GM21528 (cell line): Measurements from ENCODE around the gene KCNQ1OT1.

ENCODE experiments used
- ATAC-seq: cut with Tn5 transposase; IDR thresholded peaks from one replicate; pipeline ENCODE4 v1.9.1; 2021; ENCODE audit warnings: mild to moderate bottlenecking, moderate library complexity; ENCODE audit not compliant: unreplicated experiment, low FRiP score

KCNQ1OT1 gene

DNA sequence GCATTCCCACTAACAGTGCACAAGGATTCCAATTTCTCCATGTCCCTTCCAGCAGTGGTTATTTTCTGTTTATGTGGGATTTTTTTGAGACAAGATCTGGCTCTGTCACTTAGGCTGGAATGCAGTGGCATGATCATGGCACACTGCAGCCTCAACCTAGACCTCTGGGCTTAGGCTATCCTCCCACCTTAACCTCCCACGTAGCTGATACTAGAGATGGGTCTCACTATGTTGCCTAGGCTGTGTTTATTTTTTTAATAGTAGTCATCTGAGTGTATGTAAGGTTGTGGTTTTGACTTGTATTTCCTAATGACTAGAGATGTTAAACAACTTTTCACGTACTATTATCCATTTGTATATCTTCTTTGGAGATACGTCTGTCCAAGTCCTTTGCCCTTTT lies 74.6 kb downstream of the KCNQ1OT1 start:
- ATAC-seq, result no peak

DNA sequence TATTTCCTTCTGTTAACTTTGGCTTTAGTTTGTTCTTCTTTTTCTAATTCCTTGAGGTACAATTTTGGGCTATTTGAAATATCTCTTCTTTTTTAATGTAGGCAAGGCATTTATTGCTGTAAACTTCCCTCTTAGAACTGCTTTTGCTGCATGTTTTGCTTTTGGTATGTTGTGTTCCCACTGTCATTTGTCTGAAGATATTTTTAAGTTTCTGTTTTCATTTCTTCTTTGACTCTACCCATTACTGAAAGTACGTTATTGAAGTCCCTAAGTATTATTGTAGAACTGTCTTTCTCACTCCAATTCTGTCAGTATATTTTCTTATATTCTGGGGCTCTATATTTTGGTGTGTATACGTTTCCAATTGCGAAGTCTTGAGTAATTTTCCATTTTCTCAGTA lies 77.9 kb downstream of the KCNQ1OT1 start:
- ATAC-seq, result peak; percentile 83

DNA sequence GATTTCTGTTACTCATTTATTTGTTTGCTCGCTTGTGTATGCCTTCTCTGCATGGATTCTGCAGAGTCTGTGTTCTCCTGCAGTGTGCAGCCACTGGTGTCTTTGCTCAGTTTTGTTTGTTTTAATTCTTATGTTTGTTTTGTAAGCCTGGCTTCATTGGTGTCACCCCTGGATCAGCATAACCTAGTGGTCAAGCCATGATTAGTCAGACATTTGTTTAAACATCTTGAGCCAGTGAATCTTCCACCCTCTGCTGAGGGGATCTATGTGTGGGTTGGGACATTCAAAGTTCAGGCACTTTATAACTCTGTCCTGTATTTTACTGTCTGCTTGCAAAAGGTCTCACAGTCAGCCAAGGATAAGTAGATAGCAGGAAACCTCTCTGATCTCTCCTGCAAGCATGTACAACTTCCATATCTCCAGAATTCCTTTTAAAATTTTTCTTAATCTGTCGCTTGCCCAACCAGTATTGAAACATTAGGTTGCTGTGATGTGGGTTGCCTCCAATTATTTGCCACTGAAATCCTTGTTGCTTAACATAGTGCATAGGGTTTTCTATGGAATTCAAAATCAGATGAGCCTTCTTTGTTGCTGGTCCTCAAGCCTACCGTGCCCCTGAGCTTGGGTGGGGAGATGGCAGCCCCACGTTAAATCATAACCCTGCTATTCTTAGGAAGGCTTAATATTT lies 86.8 kb downstream of the KCNQ1OT1 start:
- ATAC-seq, result no peak

DNA sequence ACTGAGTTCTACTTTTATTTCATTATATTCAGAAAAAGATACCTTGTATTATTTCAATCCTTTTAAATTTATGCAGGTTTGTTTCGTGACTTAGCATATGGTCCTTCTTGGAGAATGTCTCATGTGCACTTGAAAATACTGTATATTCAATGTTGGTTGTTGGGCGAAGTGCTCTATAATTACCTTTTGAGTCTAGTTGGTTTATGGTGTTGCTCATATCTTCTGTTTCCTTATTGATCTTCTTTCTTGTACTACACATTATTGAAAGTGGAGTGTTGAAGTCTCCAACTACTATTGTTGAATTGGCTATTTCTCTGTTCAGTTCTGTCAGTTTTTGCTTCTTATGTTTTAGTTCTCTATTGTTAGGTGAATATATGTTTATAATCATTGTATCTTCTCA lies 90.4 kb downstream of the KCNQ1OT1 start:
- ATAC-seq, result no peak

DNA sequence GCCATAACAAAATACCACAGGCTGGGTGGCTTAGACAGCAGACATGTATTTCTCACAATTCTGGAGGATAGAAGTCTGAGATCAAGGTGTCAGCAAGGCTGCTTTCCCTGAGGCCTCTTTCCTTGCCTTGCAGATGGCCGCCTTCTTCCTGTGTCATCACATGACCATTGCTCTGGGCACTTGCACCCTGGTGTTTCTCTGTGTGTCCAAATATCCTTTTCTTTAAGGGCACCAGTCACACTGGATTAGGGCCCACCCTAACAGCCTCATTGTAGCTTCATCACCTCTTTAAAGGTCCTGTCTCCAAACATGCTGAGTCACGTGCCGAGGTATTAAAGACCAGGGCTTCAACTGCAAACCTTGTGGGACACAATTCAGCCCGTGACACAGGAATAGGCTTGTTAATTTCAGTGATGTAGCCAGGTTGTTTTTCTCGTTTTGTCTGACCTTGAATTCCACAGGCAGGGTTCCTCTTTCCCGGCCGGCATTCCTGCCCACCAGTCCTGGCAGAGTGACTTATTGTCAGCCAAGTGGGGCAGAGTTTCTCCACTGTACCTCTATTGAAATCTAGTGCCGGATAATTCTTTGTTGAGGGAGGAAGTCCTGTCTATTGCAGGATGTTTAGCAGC lies 100.1 kb downstream of the KCNQ1OT1 start:
- no peak for ATAC-seq

DNA sequence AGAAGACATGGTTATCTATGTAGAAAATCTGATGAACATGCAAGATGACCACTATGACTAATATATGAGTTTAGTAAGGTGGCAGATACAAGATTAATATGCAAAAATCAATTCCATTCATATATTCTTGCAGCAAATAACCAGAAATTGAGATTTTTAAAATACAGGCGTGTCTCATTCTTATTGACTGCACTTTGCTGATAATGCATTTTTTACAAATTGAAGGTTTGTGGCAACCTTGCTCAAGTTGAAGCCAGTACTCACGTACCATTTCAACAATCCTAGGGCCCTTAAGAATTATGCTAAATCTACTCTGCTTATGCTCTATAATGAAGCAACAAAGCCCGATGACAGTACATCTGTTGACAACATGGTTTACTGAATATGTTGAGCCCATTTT lies 104.6 kb downstream of the KCNQ1OT1 start:
- no peak for ATAC-seq

DNA sequence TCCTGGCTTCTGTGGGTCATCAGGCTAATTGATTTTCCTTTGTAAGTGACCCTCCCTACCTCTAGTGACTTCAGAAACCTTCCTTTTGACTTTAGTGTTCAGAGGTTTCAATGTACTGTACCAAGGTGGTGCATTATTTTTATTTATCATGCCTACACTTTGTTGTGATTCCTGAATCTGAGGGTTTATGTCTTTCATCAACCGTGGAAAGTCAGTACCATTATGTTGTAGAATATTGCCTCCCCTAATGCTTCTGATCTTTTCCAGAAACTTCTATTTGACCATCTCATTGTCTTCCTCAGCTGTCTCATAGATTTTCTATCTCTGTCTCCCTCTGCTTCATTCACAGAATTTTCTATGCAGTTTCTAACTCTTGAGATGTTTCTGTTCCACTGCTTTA lies 105.5 kb downstream of the KCNQ1OT1 start:
- no peak for ATAC-seq

DNA sequence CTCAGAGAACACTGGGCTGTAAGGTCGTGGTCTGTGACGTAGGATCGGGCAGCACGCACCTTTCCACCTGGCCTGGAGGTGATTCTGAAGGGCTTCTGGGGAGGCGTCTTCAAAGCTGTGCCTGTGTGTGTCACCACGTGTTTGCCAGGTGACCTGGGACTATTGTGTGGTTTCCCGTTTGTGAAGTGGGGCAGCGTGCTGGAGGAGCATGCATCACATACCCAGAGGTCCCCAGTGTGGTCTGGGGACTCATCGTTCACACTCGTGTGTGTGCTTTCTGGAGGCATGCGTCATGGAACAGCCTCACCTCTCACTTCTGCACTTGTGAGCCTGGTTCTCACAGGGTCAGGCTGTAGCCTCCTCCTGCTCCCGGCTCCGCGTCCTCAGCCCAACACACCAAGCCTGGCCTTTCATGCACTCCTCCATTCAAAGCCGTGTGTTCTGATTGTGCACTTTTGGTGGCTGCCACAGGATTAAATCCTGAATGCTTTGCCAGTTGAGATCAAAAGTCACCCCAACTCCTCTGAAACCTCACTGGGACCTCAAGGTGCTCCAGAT lies 106.3 kb downstream of the KCNQ1OT1 start:
- no peak for ATAC-seq

DNA sequence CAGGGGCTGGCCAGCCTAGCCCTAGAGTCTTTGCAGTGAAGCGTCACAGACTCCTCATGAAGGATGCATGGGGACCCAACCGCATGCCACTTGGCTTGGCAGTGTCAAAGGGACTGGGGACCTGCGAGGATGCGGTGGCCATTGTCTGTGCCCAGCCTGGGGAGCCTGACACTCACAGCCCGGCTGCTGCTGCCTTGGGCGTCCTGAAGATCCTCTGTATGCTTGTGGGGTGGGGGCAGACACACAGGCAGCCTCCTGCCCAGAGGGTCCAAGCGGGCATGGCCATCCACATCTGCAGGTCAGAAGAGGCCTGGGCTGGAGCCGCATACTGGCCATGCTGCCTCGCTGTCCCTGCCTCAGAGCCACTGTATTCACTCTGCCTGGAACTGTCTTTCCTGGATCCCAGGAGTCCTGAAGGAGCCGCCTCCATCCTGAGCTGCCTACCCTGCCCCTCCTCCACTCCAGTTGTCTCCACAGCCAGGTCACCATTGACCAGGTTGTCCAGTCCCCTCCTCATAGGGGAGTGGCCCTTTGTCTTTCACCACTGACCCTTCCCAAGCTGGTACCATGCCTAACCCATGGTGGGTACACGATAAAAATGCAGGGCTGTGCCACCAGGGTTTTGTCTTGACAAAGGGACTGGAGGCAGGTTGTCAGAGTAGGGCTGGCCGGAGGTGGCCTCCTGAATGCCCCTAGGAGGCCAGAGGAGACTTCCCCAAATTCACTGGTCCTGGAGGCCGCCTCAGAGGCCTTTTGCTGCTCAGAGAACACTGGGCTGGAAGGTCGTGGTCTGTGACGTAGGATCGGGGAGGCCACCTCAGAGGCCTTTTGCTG lies 107.0 kb downstream of the KCNQ1OT1 start:
- ATAC-seq, result no peak

DNA sequence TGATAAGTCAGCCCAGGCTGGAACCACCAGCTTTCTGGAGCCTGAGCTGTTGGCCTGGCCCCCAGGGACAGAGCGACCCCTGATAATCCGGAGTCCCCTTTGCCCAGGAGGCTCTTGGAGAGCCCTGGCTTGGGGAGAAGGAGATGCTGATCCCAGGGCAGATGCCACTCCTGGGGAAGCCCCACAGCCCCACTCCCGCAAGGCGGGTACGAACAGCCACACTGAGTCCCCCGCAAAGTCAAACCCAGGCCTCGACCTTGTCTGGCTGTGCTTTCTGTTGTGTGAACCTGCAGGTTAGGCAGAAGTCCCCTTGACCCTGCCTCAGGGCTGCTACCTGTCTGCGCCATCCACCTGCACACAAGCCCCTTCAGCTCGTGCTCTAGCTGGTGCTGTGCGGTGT lies 108.0 kb downstream of the KCNQ1OT1 start:
- no peak for ATAC-seq

DNA sequence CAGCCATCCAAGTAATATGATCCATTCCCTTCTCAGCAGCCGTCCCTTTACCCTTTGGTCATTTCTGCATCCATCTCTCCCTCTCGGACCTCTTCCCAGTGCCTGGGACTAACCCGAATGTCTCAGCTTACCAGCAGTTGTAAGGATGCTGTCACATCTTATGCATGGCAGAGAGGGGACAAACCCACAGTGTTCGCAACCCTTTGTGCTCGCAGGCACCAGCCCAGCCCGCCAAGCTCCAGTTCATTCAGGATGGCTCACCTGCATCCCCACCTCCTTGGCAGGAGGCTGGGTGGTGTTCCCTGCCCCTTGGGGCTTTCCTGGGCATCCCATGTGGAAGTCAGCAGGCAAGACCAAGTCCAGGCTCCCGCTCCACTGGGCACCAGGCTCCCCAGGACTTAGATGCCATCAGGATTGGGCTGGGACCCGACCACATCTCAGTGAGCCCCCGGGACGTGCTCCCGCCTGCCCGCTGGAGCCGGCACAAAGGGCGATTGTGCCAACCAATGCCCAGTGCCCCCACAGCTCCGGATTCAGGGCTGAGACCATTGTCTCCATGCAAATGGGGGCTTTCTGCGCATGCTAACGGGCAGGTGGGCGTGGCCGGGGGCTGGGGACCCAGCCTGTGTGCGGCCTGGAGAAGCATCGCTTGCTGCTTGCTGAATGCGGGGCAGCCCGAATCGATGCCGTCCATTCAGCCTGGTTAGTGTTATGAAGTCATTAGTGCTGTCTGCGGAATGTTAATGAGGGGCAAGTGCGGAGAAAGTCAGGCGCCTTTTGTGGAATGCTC lies 108.6 kb downstream of the KCNQ1OT1 start:
- ATAC-seq, result no peak

DNA sequence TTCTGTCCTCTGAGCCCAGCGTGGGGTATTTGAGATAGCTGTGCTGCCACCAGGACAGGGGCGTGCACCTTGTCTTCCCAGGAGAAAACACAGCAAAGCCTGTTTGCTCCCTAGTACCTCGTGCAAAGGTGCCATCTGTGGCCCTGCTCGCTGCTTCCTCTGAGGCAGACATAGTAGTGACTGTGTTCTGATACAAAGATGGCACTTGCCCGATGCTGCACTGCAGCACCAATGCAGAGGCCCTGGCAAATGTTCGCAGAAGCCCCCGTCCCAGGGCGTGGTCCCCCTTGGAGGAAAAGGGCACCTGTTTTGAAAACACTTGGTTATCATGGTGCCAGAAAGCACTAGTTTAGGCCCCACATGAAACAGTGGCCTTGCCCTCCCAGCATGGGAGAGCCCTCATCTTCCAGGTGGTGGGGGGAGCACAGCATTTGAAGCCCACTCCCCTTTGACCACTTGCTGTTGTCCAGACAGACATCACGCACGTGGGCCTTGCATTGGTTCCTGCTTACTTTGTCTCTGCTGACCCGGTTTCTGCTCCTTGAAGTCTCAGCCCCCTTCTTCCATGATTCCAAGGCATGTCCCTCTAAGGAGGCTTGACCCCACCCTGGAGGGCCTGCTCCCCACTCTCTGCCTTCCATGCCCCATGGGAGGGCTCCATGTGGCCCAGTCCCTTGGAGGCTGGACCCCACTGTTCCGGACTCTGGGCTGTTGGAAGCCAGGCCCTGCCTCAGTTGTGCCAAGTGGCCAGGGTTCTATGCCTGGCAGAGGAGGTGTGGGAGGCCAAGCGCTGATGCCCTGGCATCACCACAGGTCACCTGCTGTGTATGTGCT lies 109.4 kb downstream of the KCNQ1OT1 start:
- ATAC-seq, result no peak

DNA sequence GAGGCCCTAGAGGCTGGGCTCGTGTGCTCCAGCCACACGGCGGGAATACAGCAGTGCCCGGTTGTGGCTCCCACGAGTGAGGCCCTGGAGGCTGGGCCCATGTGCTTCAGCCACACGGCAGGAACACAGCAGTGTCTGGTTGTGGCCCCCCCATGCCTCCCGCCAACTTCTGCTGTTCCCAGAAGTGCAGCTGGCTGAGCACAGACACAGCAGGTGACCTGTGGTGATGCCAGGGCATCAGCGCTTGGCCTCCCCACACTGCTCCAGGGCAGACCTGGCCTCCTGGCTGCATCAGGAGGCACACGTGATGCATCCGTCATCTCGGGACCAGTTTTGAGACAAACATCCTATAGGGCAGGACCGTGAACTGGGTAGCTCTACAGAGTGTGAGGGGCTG lies 110.3 kb downstream of the KCNQ1OT1 start:
- ATAC-seq, result no peak

DNA sequence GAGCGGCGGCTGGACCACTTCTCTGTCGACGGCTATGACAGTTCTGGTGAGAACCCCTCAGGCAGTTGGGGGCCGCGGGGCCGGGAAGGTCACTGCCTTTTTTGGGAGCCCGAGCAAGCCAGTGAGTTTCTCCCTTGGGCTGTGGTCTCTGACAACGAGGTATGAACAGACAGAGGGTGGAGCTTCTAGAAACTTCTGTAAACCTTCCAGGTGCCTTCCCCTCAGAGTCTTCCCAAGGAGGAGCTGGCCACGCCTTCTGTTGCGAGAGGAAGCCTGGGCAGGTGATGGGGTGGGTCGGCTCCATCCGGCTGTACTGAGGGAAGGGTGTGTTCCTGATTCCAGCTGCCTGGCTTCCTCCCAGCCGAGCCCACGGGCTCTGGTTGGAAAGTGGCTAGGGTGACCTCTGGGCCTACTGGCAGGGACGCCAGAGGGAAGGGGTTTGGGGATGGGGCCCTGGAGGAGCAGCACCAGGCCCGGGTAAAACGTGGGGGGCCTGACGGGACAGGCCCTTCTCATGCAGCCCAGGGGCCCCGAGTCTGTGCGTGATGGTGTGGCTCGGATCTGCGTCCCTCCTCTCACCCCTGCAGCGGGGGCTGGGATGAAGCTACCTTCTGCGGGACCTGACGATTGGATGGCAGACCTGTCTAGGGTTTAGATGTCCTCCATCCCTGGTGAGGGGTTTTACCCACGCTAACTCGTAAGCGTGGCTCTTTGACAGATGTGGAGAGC lies 110.8 kb downstream of the KCNQ1OT1 start:
- no peak for ATAC-seq

DNA sequence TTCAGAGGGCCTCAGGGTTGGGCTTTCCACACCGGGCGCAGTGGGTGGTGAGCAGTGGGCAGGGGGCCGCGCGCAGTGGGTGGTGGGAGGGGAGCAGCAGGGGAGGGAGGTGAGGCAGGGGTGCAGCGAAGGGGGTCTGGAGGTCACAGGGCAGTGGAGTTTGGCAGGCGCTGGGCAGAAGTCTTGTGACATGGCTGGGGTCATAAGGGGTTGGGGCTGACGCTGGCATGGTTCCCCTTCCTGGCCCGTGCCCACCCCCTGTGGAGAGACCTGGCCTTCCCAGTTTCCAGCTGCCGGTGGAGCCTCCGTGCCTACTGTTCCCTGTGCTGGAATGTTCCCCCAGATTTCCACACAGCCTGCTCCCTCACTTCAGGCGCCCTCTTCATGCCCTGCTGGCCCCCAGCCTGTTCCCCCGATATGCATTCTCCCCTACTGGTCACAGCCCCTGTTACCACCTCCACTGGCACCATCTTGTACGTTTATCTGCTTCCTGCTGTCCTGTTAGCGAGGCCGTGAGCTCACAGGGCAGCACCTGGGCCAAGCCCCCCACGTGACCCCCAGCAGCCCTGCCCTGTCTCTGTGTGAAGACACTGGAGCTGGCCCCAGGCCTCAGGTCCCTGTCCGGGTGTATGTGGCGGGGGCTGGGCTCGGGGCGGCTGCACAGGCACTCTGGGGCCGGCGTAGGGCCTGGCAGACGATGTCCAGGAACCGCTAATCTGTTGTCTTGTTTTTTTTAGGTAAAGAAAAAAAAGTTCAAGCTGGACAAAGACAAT lies 111.6 kb downstream of the KCNQ1OT1 start:
- ATAC-seq, result no peak

DNA sequence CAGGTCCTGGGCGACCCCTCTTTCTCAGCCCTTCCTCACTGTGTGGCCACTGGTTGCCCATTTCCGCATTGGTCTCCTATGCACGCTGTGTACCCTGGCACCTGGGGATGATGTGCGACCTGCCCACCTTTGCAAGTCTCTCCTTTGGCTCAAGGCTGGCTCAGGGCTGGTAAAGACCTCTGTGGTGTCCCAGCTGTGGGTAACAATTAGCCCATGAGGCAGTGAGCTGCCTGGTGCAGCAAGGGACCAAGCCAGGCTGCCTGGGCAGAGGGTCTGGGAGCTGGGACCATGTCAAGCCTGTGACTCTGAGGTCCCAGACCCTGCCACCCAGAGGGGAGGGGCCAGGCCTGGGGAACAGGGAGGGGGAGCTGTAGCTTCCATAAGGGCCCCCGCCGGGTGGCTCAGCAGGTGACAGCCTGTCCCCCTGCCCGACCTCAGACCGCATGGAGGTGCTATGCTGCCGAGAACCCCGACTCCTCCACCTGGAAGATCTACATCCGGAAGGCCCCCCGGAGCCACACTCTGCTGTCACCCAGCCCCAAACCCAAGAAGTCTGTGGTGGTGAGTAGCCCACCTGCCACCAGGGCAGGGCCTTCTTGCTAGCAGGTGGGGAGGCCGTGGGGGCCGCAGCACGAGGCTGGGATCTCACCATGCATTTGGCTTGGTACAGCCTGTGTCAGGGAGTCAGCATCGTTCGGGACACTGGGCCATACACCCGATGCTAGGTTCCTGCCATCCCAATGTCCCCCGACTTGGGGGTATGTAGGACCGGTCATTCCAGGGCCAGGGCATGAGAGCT lies 112.5 kb downstream of the KCNQ1OT1 start:
- no peak for ATAC-seq

DNA sequence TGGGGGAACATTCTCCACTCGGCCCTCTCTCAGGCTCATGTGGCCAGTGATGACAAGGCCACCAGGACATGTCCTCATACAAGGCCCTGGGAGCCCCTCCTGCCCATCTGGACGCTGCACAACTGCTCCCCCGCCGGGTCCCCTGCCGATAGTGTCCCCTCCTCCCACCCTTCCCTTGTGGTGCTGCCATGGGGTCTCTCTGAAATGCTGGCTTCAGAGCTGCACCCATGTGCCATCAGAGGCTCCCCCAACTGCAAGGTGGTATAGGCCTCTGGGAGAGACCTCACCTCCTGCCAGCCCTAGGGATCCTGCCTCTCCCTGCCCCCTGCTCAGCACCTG lies 113.0 kb downstream of the KCNQ1OT1 start:
- no peak for ATAC-seq
